Measurements from ENCODE around the gene SCYGR5.

- TF ChIP-seq POLR2A (IDR thresholded peaks at IDR 0.05): no peak
- no peak for TF ChIP-seq POLR2AphosphoS5 (IDR thresholded peaks at IDR 0.05)
Observed at GRCh38 chr2:227657199-227657845, 9.3 kb upstream of the SCYGR5 start.
